A673 (cell line): ENCODE data around the gene BEND6.

Source experiments
- EZH2 ChIP-seq: fragments of 200-600 bp; sonication (generic); IDR thresholded peaks from 2 replicates; pipeline ENCODE4 v1.6.1; 2017; ENCODE audit warnings: borderline replicate concordance, low read depth, mild to moderate bottlenecking, mixed read lengths, antibody characterized with exemption, low read length; ENCODE audit not compliant: poor library complexity, severe bottlenecking
- TF ChIP-seq, protein P1 (sequence below): fragments of 300-800, 200-600 bp; sonication (generic); conservative IDR thresholded peaks from 2 replicates; pipeline ENCODE4 v1.5.1; 2017; ENCODE audit warnings: low read depth, mild to moderate bottlenecking, antibody characterized with exemption, low read length, moderate library complexity, mixed read lengths

DNA sequence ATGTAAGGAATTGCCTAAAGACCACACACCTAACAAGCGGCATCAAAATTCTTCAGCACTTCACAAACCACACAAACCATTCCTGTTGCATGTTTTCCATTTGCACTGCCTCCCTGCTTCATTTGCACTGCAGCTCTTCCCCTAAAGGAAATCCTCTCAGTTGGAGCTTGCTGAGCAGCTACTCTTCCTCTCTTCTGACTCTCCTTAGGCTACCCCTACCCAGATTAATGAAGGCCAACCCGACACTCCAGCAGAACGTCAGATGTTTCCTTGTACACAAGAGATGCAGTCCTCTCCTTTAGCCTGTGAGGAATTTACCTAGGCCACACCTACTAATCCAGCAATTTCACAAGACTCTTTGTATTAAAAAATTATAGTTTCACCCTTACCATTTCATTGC, 8.1 kb downstream of the BEND6 start:
- TF ChIP-seq, protein P1, sequence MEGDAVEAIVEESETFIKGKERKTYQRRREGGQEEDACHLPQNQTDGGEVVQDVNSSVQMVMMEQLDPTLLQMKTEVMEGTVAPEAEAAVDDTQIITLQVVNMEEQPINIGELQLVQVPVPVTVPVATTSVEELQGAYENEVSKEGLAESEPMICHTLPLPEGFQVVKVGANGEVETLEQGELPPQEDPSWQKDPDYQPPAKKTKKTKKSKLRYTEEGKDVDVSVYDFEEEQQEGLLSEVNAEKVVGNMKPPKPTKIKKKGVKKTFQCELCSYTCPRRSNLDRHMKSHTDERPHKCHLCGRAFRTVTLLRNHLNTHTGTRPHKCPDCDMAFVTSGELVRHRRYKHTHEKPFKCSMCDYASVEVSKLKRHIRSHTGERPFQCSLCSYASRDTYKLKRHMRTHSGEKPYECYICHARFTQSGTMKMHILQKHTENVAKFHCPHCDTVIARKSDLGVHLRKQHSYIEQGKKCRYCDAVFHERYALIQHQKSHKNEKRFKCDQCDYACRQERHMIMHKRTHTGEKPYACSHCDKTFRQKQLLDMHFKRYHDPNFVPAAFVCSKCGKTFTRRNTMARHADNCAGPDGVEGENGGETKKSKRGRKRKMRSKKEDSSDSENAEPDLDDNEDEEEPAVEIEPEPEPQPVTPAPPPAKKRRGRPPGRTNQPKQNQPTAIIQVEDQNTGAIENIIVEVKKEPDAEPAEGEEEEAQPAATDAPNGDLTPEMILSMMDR: no peak
- no peak for TF ChIP-seq EZH2
